ENCODE measurements around the gene MTMR12. TPM values are rescaled to one million over a fixed set of nuclear protein-coding genes. Genes with fewer than 3 reads are reported as not detected.

Gene MTMR12
- total and polyA plus RNA-seq, 2 donors (not counting 3 experiments of a cell fraction or from before 2014, with no cell fraction given): 18.2 to 38.6 TPM

GRCh38 chr5:32302835-32303754 lies 9.6 kb downstream of the MTMR12 start:
- no peaks in the 10 kb centered on the region for H3K36me3 ChIP-seq (ENCODE audit: control insufficient read depth in 2 of 2, extremely low read depth in 1 of 2, insufficient read depth in 2 of 2, low read length in 2 of 2)
- TF ChIP-seq MYC (IDR thresholded peaks at IDR 0.05; ENCODE audit: low read depth, low read length): no peak
- TF ChIP-seq GATA2 (IDR thresholded peaks at IDR 0.05; ENCODE audit: insufficient read depth, insufficient read length, low read depth, low read length): no peak
- no peak for TF ChIP-seq JUN (IDR thresholded peaks at IDR 0.05; ENCODE audit: borderline replicate concordance, insufficient read depth, insufficient read length, low read depth)
- TF ChIP-seq, protein P1, sequence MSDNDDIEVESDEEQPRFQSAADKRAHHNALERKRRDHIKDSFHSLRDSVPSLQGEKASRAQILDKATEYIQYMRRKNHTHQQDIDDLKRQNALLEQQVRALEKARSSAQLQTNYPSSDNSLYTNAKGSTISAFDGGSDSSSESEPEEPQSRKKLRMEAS (IDR thresholded peaks at IDR 0.05; ENCODE audit: insufficient read depth, insufficient read length): no peak
- no peak for TF ChIP-seq FOS (IDR thresholded peaks at IDR 0.05; ENCODE audit: borderline replicate concordance, insufficient read depth, low read length)
- TF ChIP-seq, protein P2, sequence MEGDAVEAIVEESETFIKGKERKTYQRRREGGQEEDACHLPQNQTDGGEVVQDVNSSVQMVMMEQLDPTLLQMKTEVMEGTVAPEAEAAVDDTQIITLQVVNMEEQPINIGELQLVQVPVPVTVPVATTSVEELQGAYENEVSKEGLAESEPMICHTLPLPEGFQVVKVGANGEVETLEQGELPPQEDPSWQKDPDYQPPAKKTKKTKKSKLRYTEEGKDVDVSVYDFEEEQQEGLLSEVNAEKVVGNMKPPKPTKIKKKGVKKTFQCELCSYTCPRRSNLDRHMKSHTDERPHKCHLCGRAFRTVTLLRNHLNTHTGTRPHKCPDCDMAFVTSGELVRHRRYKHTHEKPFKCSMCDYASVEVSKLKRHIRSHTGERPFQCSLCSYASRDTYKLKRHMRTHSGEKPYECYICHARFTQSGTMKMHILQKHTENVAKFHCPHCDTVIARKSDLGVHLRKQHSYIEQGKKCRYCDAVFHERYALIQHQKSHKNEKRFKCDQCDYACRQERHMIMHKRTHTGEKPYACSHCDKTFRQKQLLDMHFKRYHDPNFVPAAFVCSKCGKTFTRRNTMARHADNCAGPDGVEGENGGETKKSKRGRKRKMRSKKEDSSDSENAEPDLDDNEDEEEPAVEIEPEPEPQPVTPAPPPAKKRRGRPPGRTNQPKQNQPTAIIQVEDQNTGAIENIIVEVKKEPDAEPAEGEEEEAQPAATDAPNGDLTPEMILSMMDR (IDR thresholded peaks at IDR 0.05; ENCODE audit: extremely low read depth in 1 of 2, insufficient read depth in 1 of 2, low read depth in 1 of 2, low read length in 2 of 2): no peak
- TF ChIP-seq POLR2AphosphoS5 (IDR thresholded peaks at IDR 0.05; ENCODE audit: insufficient read depth, low read depth, low read length): no peak
- TF ChIP-seq EZH2 (IDR thresholded peaks at IDR 0.05; ENCODE audit: borderline replicate concordance, low read depth, low read length, severe bottlenecking): no peak
- no peak for TF ChIP-seq POLR2A (IDR thresholded peaks at IDR 0.05; ENCODE audit: low read depth, low read length)
- no TSS peak for BruUV-seq (replicated peaks)
- H3K27me3 ChIP-seq (ENCODE audit: control insufficient read depth in 2 of 2, insufficient read depth in 2 of 2, low read length in 2 of 2): no peaks in the 10 kb centered on the region
- no peak overlapping the region for H2AFZ ChIP-seq (ENCODE audit: low read depth, low read length)
- dilution Hi-C loops (cut with MboI; ENCODE audit: extremely low pct_ligation_motif_present, low sequenced_read_pairs): no loop called here
- CTCF ChIA-PET: no interaction called here
- no peaks in the 10 kb centered on the region for H3K9me3 ChIP-seq (replicated peaks; ENCODE audit: control insufficient read depth, insufficient read depth, low read length)
- peak overlapping the region; percentile 37 for H3K27ac ChIP-seq (ENCODE audit: insufficient read depth, low read depth, low read length)
- H3K9ac ChIP-seq (replicated peaks; ENCODE audit: extremely low read depth, insufficient read depth, low read length): peak overlapping the region; percentile 21
- intact Hi-C loops (cut with micrococcal nuclease): no loop called here
- no peak overlapping the region for H3K4me2 ChIP-seq (ENCODE audit: insufficient read depth, low read length)
- H3K79me2 ChIP-seq (ENCODE audit: control insufficient read depth, insufficient read depth, low read length): peaks cover 75% of the 10 kb centered on the region
- no peak overlapping the region for H3K4me3 ChIP-seq (replicated peaks in 1 of 3; ENCODE audit: insufficient read depth in 1 of 3, low read depth in 1 of 3, low read length in 3 of 3)
- FAIRE-seq: peak; percentile 58
- POLR2A ChIA-PET: interaction anchor here (0.7 kb wide), 1 partner anchor 29 kb away, joined by 8 read pairs; no protein-coding TSS in a partner anchor
- peaks cover 5% of the 10 kb centered on the region for H4K20me1 ChIP-seq (replicated peaks; ENCODE audit: control insufficient read depth, extremely low read depth, insufficient read depth, low read length)
- DNase-seq (ENCODE audit: low read depth, low spot score): peak; percentile 67
- H3K9me1 ChIP-seq (replicated peaks; ENCODE audit: control insufficient read depth, extremely low read depth, insufficient read depth, low read length): no peaks in the 10 kb centered on the region
- peaks cover 7% of the 10 kb centered on the region for H3K4me1 ChIP-seq (ENCODE audit: control insufficient read depth, extremely low read depth, insufficient read depth, low read length)
